ENCODE data around the gene GGN.

The GGN gene

GRCh38 chr19:38402623-38402966, 14.8 kb upstream of the GGN start:
- no peak for DNase-seq (ENCODE audit: insufficient read length, low spot score)
- TF ChIP-seq POLR2A (IDR thresholded peaks at IDR 0.05; ENCODE audit: low read depth, low read length) = no peak; the same call in 1 of the 2 replicates
- FAIRE-seq = no peak

DNA sequence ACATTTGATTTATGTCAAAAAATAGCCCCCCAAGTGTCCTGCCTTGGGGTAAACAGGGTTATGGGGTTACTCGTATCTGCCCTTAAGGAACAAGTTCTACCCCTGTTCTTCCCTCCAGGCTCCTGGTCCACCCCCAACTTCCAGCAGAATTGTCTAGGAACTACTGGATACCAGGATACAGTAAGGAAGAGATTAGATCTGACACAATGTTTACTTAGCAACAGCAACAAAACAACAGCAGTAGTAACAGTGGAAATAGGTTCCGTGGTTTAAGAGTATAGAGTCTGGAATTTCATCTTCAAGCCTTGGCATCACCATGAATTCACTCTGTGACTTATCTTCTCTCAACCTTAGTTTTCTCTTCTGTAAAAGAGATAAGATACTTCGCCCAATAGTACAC, 13.3 kb upstream of the GGN start:
- TF ChIP-seq POLR2A (IDR thresholded peaks at IDR 0.05; ENCODE audit: low read depth, low read length) = no peak
- FAIRE-seq = no peak
- DNase-seq (ENCODE audit: insufficient read length, low spot score) = peak; percentile 67

GRCh38 chr19:38400361-38400760, 12.5 kb upstream of the GGN start:
- no peak for TF ChIP-seq POLR2A (IDR thresholded peaks at IDR 0.05; ENCODE audit: low read depth, low read length)
- FAIRE-seq (no peak), DNase-seq (ENCODE audit: insufficient read length, low spot score) (no peak)

DNA sequence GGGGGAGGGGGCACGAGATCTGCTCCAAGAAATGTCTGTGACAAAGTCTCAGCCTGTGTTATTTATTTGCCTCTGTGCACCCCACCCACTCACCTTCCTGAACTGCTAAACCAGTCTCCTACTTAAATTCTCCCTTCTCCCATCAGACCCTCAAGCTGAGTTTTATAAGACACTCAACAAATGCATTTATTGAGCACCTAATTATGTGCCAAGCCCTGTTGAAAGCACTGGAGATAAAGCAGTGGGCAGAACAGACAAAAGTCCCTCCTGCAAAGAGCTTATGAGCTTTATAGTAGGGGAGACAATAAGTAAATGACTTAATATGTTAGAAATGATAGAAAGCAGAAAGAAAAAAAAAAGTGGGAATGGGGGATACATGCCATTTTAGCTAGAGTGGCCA, 11.7 kb upstream of the GGN start:
- no peak for FAIRE-seq

DNA sequence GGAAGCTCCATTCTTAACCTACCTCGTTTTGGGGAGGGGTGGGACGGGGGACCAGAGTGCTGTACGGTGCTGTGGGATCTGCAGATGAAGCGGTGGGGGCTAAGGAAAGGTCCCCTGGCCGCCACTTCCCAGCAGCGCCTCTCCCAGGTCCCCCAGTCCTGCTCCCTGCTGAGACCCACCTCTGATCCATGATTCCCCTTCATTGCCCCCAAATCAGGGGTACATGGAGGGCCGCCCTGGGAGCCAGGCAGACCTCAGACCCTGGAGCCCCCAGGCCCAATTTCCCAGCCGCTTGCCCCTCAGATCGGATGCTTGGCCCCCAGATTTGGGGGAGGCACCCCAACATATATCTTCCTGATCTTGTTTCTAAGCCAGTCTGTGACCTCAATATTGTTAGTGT, 11.2 kb upstream of the GGN start:
- no peak for DNase-seq (ENCODE audit: insufficient read length, low spot score)
- no peak for FAIRE-seq
- no peak for TF ChIP-seq POLR2A (IDR thresholded peaks at IDR 0.05; ENCODE audit: low read depth, low read length)

More for the DNA sequence above, 11.7 kb upstream of the GGN start:
- no peak for TF ChIP-seq POLR2A (IDR thresholded peaks at IDR 0.05; ENCODE audit: low read depth, low read length)
- DNase-seq (ENCODE audit: insufficient read length, low spot score) = no peak

- DNase-seq (ENCODE audit: insufficient read length, low spot score) = no peak
- TF ChIP-seq POLR2A (IDR thresholded peaks at IDR 0.05; ENCODE audit: low read depth, low read length) = no peak
- no peak for FAIRE-seq
Measured at GRCh38 chr19:38395381-38396114, 7.7 kb upstream of the GGN start.

- TF ChIP-seq POLR2A (IDR thresholded peaks at IDR 0.05; ENCODE audit: low read depth, low read length) = no peak
- FAIRE-seq = no peak
- DNase-seq (ENCODE audit: insufficient read length, low spot score) = no peak
Measured at GRCh38 chr19:38394488-38394887, 6.7 kb upstream of the GGN start.

DNA sequence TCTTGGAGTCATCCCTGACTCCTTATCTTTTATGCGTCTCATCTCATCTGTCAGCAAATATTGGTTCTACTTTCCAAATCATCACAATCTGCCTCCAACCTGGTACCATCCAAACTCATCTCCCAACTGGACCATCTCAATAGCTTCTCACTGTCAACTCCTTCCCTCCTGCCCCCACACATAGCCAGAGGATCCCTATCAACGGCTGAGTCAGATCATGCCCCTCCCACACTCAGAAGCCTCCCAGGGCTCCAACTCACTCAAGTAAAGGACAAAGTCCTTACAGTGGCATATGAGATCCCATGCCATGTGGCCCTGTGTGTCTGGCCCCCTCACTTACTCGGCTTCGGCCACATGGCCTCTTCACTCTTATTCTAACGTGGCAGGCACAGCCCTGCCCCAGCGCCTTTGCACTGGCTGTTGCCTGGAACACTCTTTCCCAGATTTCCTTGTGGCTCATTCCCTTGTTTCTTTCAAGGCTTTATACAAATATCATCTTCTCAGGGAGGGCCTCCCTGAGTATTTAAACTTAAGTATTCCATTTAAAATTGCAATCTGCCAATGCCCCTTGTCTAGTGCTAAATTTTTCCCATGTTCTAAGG, 5.0 kb upstream of the GGN start:
- FAIRE-seq (no peak), DNase-seq (ENCODE audit: insufficient read length, low spot score) (peak; percentile 68)
- no peak for TF ChIP-seq POLR2A (IDR thresholded peaks at IDR 0.05; ENCODE audit: low read depth, low read length)

DNA sequence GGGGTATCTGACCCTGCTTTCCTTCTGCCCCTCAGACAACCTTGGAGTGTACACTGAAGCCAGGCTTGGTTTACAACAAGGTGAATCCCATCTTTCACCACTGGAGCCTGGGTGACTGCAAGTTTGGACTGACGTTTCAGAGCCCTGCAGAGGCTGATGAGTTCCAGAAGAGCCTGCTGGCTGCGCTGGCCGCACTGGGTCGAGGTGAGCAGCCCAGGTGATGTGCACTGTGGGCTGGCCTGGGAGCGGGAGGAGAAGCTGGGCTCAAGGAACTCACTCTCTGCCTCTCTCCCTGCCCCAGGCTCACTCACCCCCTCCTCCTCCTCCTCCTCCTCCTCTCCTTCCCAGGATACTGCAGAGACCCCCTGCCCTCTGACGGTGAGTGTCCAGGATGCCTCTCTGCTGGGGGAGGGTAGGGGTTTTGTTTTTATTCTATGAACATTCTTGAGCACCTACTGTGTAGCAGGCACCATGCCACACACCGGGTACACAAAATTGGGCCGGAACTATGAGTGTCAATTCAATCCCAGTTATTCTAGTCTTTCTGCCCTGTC, 4.2 kb upstream of the GGN start:
- no peak for FAIRE-seq
- no peak for DNase-seq (ENCODE audit: insufficient read length, low spot score)
- no peak for TF ChIP-seq POLR2A (IDR thresholded peaks at IDR 0.05; ENCODE audit: low read depth, low read length)

- FAIRE-seq (no peak), DNase-seq (ENCODE audit: insufficient read length, low spot score) (no peak)
- no peak for TF ChIP-seq POLR2A (IDR thresholded peaks at IDR 0.05; ENCODE audit: low read depth, low read length)
Measured at GRCh38 chr19:38389957-38390924, 2.4 kb upstream of the GGN start.

GRCh38 chr19:38389101-38389925, 1.5 kb upstream of the GGN start:
- TF ChIP-seq POLR2A (IDR thresholded peaks at IDR 0.05; ENCODE audit: low read depth, low read length) = peak; percentile 22
- FAIRE-seq = no peak
- DNase-seq (ENCODE audit: insufficient read length, low spot score) = peak; percentile 99

- FAIRE-seq (no peak), DNase-seq (ENCODE audit: insufficient read length, low spot score) (peak; percentile 82)
- no peak for TF ChIP-seq POLR2A (IDR thresholded peaks at IDR 0.05; ENCODE audit: low read depth, low read length)
Measured at GRCh38 chr19:38388349-38389100, 691 bp upstream of the GGN start, which contains the start of gene SPRED3. TSS of gene SPRED3 (plus strand) at chr19:38388697. CDS start at chr19:38390303, 1,606 bp downstream.

Data from H54 (cell line).